HG02970 (cell line): ENCODE measurements around the gene ASXL2.
"Not testable (repeated sequence)": the region's sequence is repeated elsewhere in the genome, so short reads cannot be mapped to it uniquely, and the experiment has no call there.

Source experiments
- ATAC-seq: cut with Tn5 transposase; IDR thresholded peaks from one replicate; pipeline ENCODE4 v1.9.1; 2021; ENCODE audit warnings: mild to moderate bottlenecking, moderate library complexity, moderate number of reproducible peaks; ENCODE audit not compliant: unreplicated experiment, low FRiP score

The ASXL2 gene

DNA sequence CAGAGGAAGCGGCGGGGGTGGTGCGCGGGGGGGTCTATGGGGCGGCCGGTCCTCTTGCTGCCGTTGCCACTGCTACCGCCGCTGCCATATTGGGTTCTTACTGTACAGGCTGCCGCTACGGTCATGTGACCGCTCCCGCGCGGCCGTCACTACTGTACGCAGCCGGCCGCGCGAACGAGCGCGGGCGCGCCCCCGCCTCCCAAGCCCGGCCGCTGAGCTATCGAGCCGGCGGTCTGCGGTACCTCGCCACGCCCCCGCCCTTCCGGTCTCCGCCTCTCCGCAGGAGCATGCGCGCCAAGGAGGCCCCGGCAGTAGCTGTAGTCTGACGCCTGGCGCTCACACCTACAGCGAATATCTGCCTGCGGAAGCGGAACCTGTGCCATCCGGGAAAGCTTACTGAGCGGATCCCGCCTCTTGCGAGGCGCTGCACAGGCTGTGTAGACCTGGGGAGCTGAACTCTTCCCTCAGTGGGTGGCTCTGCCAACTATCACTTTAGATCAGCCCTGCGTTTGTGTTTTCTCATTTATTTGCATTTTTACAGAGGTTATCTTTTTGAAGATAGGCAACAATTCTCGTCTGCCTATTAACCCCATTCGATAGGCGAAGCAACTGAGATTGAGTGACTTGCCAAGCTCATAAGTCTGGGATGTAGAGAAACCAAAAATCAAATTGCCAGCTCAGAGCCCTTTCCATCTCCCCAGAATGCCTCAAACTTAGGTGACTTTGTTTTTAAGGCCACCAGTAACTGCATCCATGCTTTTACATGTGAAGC lies at the start of gene ASXL2:
ASXL2 (minus strand) TSS at position 127 of the 772 bp plus-strand sequence. CDS start 265 bp downstream, outside the sequence.
- ATAC-seq = peak; percentile 96

DNA sequence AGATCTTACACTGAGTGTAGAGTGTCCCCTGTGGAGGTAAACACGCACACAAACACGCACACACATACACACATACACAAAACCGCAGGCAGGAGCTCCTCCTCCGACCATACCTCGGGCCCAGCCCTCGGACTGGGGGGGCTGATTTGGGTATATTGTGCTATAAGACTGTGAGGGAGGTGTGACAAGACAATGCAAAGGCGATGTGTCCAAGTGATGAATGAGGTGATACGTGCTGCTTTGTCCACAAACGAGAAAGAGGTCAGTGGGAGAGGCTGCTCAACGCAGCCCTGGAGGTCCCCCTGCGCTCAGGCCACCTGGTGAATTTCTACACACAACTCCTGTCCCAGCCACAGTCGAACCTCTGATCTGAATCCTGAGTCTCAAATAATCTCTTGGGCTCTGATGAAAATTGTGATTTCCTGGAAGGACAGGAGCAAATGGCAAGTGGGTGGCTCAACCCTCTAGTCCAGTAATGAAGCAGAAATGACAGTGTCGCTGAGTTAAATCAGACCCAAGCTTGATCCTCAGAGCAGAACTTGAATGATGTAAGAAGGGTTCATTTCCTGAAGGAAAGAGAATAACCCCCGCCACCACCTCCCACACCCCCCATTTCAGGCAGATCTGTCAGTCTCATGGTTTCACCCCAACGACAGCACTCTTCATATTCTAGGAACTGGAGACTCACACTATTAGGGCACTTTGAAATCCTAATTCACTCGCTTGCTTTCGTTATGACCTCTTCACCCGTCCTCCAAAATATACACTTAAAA lies 48.9 kb upstream of the ASXL2 start:
- ATAC-seq = no peak

- no peak for ATAC-seq
These were observed 44.2 kb upstream of the ASXL2 start for GRCh38 chr2:25922501-25922900.

- no peak for ATAC-seq
These were observed 42.6 kb upstream of the ASXL2 start for GRCh38 chr2:25920786-25921415.

DNA sequence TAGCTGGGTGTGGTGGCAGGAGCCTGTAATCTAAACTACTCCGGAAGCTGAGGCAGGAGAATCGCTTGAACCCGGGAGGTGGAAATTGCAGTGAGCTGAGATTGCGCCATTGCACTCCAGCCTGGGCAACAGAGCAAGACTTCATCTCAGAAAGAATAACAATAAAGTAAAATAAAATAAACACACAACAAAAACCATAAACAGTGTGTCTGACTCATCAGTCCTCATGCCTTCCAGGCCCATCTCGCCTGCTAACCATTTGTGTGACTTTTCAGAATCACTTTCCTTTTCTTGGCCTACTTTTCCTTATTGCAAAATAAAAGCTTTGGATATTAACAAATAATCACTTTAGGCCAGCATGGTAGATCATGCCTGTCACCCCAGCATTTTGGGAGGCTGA lies 42.0 kb upstream of the ASXL2 start:
- ATAC-seq = no peak

DNA sequence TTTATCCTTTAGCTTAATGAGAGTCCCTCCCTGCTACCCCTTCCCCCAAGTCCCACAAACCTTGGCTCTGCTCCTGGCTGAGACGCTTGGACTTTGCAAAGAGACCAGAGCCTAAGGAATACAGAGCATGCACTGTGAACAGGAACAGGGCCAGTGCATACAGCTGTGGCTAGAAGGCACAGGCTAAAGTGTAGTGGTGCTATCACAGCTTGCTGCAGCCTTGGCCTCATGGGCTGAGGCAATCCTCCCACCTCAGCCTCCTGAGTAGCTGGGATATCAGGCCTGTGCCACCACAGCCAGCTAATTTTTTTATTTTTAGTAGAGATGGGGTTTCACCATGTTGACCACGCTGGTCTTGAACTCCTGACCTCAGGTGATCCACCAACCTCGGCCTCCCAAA lies 39.5 kb upstream of the ASXL2 start:
- no peak for ATAC-seq

GRCh38 chr2:25917411-25917810 lies 39.1 kb upstream of the ASXL2 start:
- not testable (repeated sequence) for ATAC-seq

DNA sequence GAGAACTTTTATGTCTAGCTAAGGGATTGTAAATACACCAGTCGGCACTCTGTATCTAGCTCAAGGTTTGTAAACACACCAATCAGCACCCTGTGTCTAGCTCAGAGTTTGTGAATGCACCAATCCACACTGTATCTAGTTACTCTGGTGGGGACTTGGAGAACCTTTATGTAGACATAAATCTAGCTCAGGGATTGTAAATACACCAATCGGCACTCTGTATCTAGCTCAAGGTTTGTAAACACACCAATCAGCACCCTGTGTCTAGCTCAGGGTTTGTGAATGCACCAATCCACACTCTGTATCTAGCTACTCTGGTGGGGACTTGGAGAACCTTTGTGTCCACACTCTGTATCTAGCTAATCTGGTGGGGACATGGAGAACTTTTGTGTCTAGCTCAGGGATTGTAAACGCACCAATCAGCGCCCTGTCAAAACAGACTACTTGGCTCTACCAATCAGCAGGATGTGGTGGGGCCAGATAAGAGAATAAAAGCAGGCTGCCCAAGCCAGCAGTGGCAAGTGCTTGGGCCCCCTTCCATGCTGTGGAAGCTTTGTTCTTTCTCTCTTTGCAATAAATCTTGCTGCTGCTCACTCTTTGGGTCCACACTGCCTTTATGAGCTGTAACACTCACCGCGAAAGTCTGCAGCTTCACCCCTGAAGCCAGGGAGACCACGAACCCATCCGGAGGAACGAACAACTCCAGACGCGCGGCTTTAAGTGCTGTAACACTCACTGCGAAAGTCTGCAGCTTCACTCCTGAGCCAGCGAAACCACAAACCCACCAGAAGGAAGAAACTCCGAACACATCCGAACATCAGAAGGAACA lies 37.9 kb upstream of the ASXL2 start:
- not testable (repeated sequence) for ATAC-seq

DNA sequence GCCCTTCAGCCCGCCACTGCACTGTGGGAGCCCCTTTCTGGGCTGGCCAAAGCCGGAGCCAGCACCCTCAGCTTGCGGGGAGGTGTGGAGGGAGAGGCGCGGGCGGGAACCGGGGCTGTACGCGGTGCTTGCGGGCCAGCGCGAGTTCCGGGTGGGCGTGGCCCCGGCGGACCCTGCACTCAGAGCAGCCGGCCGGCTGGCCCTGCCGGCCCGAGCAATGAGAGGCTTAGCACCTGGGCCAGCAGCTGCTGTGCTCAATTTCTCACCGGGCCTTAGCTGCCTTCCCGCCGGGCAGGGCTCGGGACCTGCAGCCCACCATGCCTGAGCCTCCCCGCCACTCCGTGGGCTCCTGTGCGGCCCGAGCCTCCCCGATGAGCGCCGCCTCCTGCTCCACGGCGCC lies 37.1 kb upstream of the ASXL2 start:
- not testable (repeated sequence) for ATAC-seq

GRCh38 chr2:25913696-25913973 lies 35.3 kb upstream of the ASXL2 start:
- not testable (repeated sequence) for ATAC-seq

DNA sequence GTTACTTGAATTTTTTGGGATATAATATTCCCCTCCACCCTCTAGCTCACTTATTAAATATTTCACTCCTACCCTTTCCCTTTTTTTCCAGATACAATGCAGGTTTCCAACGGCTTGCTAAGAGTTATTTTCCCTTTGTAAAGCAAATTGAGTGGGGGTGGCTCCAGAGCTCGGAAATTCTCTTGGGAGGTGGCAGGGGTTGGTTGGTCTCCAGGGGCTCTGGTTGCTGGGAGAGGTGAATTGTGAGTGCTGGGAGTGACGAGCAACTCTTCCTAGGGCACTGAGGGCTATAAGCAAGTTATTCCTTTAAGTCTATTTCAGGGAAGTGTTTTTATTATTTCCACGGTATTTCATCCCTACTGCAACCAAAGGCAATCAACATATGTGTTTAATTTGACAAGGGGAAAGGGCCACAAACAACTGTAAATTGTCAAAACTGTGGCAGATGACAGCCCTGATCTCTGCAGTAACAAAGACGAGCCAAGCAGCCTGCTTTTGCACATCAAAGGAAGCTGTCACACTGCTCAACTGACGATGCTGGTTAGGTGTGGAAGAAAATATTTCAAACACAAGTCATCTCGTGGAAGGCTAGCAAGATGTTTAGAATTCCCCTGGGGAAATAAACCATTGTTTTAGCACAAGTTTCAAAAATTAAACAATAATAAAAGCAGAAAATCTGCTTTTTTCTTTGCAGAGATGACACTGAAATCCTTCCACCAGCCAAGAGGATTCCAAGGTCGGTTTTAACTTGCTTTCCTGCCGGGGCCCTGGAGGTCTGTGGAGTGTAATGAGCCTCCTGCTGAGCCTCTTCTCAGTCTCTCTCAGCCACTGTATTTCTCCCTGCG lies 34.8 kb upstream of the ASXL2 start:
- no peak for ATAC-seq

GRCh38 chr2:25909574-25909973 lies 31.3 kb upstream of the ASXL2 start:
- ATAC-seq = not testable (repeated sequence)

- no peak for ATAC-seq
These were observed 26.8 kb upstream of the ASXL2 start for GRCh38 chr2:25905126-25905525.

- no peak for ATAC-seq
These were observed 25.0 kb upstream of the ASXL2 start for GRCh38 chr2:25903216-25903776.

GRCh38 chr2:25899404-25899970 lies 21.2 kb upstream of the ASXL2 start:
- ATAC-seq = no peak

DNA sequence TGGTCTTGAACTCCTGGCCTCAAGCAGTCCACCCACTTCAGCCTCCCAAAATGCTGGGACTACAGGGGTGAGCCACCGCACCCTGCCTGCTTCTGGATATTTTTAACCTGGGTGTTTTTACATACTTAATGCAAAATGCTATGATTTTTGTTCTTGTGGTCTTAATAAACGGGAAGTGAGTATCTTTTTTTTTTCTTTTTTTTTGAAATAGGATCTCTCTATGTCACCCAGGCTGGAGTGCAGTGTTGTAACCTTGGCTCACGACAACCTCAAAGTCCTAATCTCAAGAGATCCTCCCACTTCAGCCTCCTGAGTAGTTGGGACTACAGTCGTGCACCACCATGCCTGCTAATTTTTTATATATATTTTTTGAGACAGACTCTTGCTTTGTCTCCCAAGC lies 19.2 kb upstream of the ASXL2 start:
- no peak for ATAC-seq

DNA sequence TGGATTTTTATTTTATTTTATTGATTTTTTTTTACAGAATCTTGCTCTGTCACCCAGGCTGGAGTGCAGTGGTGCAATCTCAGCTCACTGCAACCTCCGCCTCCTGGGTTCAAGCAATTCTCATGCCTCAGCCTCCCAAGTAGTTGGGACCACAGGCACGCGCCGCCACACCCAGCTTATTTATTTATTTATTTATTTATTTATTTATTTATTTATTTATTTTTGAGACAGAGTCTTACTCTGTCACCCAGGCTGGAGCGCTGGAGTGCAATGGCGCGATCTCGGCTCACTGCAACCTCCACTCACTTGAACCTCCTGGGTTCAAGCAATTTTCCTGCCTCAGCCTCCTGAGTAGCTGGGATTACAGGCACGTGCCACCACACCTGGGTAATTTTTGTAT lies 18.0 kb upstream of the ASXL2 start:
- ATAC-seq = not testable (repeated sequence)

GRCh38 chr2:25895610-25896009 lies 17.3 kb upstream of the ASXL2 start:
- ATAC-seq = no peak

- ATAC-seq = no peak
These were observed 16.7 kb upstream of the ASXL2 start for GRCh38 chr2:25895018-25895417.
